SK-N-SH treated with all-trans-retinoic acid at 6 μM for 48 hours (cell line): ENCODE results near the gene CAMK2B.

Experiments
- ARNTL ChIP-seq: fragments of 450-650 bp; formaldehyde crosslinking; IDR thresholded peaks from 2 replicates; pipeline ENCODE4 v1.5.0; 2020; ENCODE audit warnings: low read depth, mild to moderate bottlenecking, moderate library complexity, borderline replicate concordance
- ZFP30 ChIP-seq: fragments of 450-650 bp; formaldehyde crosslinking; IDR thresholded peaks from 2 replicates; pipeline ENCODE4 v1.5.0; 2022; ENCODE audit warnings: mild to moderate bottlenecking, moderate library complexity
- TF ChIP-seq, protein P1 (sequence below): fragments of 250-450 bp; sonication (Bioruptor Pico); IDR thresholded peaks from 2 replicates; pipeline ENCODE4 v1.8.0; 2020; ENCODE audit warnings: mild to moderate bottlenecking, moderate library complexity, borderline replicate concordance

DNA sequence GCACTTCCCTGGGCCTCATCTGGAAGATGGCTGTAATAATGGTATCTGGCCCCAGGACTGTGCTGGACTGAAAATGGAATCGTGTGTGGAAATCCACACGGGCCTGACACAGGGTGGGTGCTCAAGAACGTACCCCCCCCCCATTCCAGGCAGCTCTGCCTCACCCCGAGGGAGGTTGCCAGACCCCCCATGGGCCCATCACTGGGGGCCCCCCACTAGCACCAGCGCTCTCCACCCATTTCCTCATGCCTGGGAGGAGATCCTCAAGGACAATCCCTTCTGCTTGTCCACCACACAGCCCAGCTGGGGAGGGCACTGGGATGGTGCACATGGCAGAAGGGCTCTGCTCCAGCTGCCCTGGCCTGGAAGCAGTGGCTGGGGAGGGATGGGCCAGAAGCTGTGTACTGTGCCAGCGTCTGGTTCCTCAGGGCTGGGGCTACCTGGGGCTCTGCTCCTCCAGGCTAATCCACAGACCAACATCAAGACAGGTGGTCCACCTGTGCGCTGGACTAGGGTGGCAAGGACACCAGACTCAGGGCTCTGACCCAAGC, 55.4 kb downstream of the CAMK2B start:
- TF ChIP-seq, protein P1, sequence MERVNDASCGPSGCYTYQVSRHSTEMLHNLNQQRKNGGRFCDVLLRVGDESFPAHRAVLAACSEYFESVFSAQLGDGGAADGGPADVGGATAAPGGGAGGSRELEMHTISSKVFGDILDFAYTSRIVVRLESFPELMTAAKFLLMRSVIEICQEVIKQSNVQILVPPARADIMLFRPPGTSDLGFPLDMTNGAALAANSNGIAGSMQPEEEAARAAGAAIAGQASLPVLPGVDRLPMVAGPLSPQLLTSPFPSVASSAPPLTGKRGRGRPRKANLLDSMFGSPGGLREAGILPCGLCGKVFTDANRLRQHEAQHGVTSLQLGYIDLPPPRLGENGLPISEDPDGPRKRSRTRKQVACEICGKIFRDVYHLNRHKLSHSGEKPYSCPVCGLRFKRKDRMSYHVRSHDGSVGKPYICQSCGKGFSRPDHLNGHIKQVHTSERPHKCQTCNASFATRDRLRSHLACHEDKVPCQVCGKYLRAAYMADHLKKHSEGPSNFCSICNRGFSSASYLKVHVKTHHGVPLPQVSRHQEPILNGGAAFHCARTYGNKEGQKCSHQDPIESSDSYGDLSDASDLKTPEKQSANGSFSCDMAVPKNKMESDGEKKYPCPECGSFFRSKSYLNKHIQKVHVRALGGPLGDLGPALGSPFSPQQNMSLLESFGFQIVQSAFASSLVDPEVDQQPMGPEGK (CRISPR knock-in tag): no peak
- no peak for TF ChIP-seq ARNTL (CRISPR knock-in tag)
- no peak for TF ChIP-seq ZFP30
